OCI-M1 (cell line): Measurements from ENCODE around the gene DHRS1.

Experiments used
- DNase-seq: peaks from one replicate; lab custom pipeline; 2025; lab: John Stamatoyannopoulos, UW

DHRS1 gene

DNA sequence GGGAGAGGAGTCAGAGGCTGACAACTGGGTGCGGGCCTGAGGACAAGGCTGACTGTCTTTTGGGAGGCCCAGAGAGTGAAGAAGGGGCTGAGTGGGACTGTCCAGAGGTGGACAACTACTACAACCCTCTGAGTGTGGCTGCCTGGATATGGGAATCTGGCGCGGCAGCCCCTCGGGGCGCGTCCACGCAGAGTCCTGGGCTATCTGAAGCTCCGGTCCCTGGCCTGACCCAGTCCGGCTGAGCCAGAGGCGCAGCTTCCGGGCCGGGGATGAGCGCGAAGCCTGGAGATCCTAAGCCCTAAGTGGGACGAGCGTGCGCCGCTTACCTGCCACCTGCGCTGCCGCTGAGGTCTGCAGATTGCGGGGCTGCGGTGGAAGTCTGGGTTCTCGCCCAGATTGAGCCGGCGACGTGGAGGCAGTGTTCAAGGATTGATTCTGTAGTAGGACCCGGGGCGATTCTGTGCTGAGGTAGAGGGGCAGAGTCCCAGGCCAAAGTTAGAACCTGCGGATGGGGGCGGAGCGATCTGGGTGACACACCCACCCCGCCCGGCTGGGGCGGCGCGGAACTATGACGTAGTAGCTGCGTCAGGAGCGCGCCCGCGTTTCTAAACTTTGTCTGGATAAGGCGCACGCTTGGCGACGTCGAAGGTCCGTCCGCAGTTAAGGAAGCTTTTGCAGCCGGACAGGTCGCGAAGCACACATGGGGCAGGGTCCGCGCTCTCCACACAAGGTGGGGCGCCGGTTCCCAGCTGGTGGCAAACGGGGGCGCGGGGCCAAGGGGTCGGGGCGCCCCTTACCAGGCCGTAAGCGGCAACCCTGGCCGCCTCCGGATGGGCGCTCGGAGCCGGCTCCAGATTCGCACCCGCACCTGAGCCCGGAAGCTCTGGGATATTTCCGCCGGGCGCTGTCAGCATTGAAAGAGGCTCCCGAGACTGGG is at the start of gene DHRS1, which contains the start of gene NOP9:
Gene DHRS1, minus strand, starts transcription at position 526 of the 937 bp plus-strand sequence. CDS start 674 bp downstream, outside the sequence.
Gene NOP9, plus strand, starts transcription at position 596 of the 937 bp plus-strand sequence. Its CDS starts 105 bp downstream, at position 701.
- peak; percentile 92 for DNase-seq

DNA sequence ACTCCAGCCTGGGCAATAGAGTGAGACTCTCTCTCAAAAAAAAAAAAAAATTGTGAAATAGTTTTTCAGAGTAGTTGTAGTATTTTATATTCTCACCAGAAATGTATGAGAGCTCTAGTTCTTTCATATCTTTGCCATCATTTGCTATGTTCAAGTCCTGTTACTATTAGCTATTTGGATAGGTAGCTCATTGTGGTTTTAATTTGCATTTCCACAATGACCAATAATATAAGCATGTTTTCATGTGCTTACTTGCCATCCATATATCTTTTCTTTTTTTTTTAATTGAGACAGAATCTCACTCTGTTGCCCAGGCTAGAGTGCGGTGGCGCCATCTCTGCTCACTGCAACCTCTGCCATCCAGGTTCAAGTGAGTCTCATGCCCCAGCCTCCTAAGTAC is 48.6 kb upstream of the DHRS1 start:
- DNase-seq: no peak

DNA sequence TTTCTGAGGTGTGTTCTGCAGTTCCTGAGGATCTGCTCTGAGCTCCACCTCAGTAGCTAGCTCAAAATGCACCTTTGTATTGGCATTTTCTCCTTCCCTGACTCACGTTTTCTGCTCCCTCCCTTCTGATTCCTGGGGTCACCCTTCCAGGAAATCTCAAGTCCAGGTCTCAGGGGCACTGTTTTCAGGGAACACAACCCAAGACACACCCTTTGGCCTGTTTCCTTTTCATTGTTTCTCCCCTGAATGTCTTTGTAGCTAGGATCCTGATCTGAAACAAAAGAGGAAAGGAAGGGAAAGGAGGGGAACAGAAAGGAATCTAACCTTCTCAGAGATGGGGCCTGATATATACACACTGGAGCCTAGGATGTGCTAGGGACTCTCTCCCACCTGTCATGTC is 47.6 kb upstream of the DHRS1 start:
- no peak for DNase-seq

DNA sequence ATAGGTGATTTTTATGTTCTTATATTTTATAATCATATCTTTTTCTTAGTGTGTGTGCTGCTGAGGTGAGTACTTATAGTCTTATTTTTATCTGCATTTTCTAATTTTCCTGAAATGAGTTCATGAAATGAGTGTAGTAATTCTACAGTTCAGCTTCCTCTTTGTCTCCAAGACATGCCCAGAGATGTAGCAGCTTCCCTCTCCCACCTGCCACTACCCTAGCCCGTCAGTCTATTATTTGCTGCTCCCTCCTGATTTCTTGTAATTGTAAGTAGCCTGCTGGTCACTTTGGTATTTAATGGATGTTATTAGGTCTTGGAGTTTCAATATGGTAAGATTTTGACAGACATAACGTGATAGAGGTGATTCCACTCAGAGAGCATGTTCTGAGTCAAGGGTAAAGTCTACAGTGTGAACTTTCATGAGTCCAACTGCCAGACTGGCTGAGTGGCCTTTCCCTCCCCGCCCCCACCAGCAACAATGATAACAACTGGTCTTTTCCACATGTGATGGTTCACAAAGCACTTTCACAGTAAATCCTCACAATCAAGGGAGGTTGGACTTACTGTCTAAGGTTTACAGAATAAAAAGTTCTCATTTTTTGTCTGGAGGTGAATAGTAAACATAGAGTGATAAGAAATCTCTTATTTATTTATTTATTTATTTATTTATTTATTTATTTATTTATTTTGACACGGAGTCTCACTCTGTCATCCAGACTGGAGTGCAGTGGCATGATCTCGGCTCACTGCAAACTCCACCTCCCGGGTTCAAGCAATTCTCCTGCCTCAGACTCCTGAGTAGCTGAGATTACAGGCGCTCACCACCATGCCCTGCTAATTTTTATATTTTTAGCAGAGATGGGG is 44.4 kb upstream of the DHRS1 start:
- DNase-seq: peak; percentile 32

DNA sequence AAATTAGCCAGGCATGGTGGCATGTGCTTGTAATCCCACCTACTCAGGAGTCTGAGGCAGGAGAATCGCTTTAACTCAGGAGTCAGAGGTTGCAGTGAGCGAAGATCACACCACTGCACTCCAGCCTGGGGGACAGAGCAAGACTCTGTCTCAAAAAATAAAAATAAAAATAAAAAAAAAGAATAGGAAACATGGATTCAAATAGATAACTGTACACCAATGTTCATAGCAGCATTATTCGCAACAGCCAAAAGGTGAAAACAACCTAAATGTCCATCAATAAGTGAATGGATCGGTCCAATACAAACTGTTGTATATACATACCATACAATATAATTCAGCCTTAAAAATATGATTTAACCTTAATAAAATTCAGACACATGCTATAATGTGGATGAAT is 43.3 kb upstream of the DHRS1 start:
- DNase-seq: no peak

DNA sequence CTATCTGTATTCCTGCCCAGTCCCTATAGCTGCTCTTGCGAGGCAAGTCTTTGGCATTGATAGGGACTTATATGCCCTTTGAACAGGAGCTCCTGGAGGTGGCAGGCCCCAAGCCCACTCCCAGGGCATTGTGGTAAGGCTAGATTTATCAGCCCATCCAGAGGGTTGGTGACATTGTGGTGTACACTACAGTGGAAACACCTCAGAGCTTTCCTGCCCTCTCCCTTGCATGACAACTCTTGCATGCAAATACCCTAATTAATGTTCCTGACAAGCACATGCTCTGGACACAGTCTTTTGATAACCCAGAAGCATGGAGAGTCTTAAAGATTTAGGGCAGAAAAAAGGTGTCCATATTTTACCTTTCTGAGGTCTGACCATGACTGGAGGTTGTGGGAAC is 41.0 kb upstream of the DHRS1 start:
- DNase-seq: no peak

DNA sequence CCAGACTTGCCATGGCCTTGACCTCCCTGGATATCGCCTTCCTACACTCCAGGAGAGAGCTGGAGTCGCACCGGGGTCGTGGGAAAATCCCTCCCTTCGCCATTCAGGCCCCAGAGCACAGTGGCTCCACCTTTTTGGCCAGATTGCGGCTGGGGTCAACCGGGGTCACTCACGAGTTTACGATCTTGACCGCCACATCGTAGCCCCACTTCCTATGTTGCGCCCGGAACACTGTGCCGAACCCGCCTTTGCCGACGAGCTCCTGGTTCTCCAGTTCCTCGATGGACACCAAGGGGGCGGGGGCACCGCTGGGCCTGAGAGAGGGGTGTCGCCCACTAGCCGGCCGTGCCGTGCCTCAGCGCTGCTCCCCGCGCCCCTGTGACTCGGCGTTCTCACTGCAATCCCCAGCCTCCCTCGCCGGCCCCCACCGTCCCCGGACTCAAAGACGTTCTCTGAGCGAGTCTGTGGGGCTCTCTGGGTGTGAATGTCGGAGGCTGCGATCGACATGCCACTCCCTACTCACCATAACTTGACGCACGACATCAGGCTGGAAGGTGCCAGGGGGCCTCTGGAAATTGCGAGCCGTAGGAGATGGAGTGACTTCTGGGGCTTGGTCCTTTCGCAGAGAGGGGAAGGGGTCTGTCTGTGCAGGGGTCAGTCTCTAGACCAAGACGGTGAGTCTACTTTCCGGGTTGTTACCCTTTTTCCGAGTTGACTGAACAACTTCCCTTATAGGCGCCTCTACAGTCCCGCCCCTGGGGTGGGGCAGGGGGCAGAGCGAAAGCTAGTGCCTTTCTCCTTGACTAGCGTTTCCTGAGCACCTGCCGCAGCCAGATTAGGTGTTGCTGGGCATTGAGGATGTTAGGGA is 39.9 kb upstream of the DHRS1 start, which contains the start of gene RIPK3:
Gene RIPK3, minus strand, starts transcription at position 708 of the 868 bp plus-strand sequence. Its CDS starts 165 bp downstream, at position 543.
- no peak for DNase-seq

DNA sequence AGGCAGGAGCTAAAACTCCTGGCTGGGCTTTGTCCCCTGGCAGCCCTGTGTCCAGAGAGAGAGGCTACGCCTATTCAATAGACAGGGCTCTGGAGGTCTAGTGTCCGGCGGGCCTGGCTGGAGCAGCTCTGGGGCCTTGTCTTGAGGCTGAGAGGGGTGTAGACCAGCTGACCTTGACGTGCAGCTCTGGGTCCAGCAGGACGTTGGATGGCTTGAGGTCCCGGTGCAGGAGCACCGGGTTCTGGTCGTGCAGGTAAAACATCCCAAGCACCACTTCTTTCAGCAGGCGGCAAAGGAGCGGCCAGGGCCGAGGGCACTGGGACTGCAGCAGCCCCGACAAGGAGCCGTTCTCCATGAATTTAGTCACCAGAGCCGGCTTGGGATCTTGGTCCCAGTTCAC is 39.3 kb upstream of the DHRS1 start:
- no peak for DNase-seq

DNA sequence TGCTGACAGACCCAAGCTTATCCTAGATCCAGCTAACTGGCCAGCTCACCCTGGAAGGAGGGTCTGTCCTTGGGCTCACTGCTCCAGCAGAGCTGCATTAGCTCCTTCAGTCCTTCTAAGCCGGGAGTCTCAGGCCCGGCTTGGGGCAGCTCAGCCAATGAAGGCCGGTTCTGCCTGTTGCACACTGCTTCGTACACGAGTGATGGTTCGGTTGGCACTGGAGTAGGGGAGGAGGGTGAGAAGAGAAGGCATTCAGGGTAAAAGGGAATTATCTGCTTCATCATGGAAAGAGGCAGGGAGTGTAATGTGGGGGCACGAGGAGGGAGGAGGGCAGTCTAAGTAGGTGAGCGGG is 38.2 kb upstream of the DHRS1 start:
- DNase-seq: no peak

DNA sequence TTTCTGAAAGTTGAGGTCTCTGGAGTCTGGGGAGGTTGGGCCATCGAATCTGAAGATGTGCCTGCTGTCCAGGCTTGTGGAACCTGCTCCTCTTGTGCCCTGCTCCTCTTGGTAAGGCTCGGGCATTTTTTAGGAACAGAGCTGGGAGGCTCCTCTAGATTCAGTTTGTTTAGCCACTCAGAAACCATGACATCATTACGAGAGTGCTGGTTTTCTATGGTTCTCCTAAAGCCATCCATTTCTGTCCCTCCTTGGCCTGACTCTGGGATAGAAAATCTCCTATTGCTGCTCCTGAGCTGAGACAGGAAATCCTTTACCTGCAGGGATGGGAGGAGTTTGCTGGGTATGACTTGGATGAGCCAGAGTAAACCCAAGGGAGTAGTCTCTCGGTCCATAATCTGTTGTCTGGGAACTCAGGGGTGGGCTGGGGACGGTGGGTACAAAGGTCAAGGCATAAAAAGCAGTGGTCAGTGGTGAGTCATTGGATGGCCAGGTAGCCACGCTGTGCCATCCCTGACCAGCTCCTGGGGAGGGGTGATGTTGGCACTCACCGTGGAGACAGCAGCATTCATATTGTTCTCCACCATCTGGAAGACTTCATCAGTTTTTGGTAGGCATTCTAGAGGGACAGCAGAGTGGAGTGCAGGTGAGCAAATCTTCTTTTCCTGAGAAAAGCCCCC is 37.7 kb upstream of the DHRS1 start:
- DNase-seq: no peak

DNA sequence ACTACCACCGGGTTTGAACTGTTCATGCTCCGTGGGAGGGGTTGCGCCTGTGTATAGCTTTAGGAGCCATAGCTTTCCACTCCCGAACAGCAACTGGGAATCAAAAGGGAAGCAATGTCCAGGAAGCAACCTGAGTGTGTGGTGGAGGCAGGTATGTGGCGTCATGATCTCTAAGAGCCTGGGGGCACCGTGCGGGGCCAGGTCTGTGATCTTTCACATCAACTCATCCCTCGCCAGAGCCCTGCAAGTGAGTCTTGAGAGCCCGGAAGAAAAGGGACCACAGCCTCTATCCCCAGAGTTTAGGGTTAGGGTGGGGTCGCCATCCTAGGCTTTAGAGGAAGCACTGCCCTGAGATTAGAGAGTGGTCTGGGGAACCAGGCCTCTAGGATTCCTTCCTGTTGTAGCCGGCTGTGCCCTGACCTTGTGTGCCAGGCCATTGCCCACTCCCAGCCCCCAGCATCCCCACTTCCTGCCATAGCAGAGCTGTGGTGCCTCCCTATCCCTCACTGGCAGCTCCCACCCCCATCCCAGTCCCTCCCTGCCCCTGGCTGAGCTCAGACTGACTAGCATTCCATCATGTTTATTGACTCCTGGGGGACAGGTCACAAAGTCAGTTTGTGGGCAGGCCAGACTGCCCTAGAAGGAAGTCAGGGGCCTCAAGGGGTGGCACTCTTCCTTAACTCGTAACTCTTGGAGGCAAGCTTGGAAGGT is 36.0 kb upstream of the DHRS1 start:
- no peak for DNase-seq

DNA sequence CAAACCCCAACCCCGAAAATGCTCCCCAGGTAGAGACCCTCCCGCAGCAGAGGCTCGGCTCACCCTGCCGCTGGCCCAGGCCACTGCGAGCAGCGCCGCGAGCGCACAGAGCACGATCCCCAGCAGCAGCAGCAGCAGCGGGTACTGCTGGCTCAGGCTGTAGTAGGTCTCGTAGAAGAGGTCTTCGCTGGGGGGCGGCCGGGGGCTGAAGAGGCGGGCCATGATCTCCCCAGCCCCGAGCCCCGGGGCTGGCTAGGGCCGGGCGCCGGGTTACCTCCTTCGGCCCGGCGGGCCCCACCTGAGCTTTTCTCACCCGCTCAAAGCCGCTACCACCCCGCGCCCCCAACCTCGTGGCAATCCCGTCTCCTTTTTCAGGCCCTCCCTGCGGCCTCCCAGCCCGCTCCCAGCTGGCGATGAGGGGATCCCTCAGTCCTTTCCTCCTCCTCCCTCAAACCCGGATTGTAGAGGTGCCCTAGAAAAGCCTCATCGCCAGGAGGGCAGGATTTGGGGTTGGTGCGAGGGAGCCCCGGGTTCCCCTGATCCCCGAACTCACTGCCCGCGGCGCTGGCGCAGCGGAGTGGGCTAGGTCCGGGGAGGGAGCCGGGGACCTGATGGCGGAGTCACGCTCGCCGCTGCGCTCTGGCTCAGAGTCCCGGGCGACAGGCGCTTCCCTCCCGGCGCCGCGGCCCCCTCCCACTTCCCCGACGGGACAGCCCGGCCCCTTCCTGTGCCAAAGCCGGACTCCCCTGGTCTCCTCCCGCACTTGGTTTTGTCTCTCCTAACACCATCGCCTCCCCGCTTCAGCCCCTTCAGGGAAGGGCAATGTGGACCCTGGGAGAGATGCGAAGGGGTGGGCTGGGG is 35.1 kb upstream of the DHRS1 start, which contains the start of gene ADCY4:
Gene ADCY4, minus strand, starts transcription at position 641 of the 861 bp plus-strand sequence. Its CDS starts 419 bp downstream, at position 222.
- DNase-seq: no peak

DNA sequence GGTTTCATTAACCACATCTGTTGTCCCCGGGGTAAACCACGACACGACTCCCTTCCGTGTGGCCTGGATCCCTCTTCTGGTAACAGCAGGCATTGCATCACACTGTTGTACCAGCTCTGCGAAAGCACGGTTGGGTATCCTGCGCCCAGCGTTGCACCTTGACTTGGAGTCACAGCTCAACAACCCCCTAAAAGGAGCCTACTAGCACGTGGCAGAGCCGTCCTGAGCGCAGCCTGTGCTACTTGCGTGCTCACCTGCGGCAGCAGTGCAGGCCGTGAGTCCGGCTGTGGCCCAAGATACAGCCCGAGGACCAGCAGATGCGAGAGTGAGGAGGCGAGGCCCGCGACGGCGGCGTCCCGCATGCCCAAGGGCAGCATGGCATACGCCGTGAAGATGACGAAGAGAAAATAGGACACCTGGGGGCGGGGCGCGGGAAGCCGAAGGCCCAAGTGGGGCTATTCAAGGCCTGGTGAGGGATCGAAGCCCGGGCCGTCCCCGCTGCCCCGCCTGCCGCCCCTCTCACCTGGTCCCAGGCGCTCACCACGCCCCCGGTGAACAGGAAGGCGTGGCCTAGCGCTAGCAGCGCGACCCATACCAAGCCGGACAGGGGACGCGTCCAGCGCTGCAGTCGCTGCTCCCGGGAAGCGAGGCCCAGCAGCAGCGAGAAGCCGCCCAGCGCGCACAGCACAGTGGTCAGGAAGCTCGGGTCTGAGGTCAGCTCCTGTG is 32.9 kb upstream of the DHRS1 start:
- DNase-seq: peak; percentile 70

DNA sequence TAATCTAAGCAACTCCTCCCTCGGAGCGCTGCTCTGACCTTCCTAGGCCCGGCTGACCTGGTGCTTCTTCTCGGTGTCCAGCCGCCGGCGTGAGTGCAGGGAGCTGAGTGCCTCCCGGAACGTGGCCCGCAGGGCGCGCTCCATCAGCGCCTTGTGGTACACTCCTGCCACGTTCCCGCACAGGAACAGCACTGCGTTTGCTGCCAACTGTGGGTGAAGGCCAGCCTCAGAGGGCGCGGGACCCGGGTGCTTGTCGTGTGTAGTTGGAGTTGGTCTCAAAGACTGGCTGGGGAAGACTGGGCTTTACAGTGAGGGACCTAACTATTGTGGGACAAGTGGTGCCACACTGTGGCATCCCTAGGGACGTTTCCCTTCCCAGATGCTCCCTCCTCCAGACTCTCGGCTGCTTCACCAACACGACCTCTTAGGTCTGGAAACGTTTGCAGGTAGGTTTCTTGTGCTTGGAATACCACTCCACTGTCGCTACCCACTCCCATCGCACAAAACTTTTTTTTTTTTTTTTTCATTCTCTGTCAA is 32.2 kb upstream of the DHRS1 start:
- no peak for DNase-seq

DNA sequence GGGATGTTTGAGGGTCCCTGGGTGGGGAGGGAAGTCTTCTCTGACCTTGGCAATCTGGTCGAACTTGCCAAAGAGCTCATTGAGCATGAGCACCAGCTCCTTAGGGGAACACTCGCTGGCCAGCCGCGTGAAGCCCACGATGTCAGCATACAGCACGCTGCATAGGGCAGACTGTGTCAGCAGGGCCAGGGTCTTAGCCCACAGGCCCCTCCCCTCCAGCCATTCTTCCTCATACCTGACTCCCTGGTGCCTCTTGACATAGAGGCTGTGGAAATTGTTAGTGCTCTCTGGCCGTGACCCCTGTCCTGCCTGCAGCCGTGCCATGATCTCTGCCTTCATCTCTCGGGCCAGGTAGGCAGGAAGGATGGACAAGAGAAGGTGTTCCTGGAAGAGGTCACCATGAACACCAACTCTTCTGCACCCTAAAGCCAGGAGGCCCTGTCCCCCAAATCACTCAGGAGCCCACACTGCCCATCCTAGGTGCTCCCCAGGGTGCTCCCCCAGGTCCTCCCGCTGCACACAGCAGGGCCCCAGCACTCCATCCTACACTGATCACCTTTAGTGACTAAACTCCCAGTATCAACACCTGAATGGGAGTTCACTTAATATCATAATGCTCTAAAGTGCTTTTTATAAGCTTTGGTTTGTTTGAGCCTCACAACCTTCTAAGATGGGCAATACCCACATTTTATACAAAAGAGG is 31.5 kb upstream of the DHRS1 start:
- DNase-seq: no peak

DNA sequence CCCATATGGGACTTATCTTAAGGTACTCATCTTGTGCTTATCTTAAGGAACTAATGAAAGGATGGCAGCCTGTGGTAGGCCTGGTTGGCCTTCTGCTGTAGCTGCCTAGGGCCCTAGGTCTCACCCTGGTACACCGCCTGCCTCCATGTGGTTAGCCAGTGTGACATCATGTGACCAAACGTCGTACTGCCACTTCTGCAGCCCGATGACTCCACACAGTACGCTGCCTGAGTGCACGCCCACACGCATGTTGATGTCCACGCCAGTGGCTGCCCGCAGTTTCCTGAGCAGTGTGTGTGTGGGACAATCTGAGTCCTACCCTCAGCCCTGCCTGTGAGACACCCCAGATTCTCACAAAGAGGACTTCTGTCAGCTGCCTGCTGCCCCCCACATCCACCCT is 30.2 kb upstream of the DHRS1 start:
- peak; percentile 4 for DNase-seq

DNA sequence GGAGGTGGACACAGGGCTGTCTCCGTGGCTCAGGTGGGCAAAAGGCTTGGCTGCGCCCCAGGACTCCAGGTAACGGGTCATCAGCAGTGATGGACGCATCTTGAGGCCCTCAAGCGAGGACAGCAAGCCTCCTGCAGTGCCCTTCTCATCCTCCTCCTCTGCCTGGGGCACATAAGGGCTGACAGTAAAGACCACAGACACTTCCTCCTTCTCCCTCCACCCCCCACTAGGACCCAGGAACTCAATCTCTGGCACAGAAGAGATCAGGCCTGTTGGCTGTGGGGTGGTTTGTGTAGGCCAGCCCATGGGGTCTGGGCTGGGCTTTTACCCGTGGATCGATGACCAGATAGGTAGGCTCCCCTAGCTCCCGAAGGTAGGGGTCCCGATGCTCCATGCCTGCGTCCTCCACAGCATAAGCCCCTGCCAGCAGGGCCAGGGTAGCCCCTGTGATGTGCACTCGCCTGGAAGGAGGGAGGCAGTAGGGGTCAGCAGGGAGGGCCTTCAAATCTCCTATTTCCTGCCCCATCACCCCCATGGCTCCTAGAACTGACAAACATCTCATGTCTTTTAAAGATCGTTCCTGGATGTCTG is 29.6 kb upstream of the DHRS1 start:
- DNase-seq: no peak
